GM12801 (cell line): ENCODE measurements around the gene DUSP5.

Experiments used
- TF ChIP-seq, protein P1 (sequence below): IDR thresholded peaks from one replicate; pipeline ENCODE4 v1.5.1; 2011; ENCODE audit warnings: control low read depth; ENCODE audit not compliant: insufficient read length; ENCODE audit errors: extremely low read depth

The DUSP5 gene

GRCh38 chr10:110516815-110517492, 19.2 kb downstream of the DUSP5 start:
- TF ChIP-seq, protein P1, sequence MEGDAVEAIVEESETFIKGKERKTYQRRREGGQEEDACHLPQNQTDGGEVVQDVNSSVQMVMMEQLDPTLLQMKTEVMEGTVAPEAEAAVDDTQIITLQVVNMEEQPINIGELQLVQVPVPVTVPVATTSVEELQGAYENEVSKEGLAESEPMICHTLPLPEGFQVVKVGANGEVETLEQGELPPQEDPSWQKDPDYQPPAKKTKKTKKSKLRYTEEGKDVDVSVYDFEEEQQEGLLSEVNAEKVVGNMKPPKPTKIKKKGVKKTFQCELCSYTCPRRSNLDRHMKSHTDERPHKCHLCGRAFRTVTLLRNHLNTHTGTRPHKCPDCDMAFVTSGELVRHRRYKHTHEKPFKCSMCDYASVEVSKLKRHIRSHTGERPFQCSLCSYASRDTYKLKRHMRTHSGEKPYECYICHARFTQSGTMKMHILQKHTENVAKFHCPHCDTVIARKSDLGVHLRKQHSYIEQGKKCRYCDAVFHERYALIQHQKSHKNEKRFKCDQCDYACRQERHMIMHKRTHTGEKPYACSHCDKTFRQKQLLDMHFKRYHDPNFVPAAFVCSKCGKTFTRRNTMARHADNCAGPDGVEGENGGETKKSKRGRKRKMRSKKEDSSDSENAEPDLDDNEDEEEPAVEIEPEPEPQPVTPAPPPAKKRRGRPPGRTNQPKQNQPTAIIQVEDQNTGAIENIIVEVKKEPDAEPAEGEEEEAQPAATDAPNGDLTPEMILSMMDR, result no peak

- TF ChIP-seq, protein P1, result no peak
Measured at GRCh38 chr10:110522365-110522988, 24.8 kb downstream of the DUSP5 start.

GRCh38 chr10:110523736-110524135, 26.0 kb downstream of the DUSP5 start:
- TF ChIP-seq, protein P1, result no peak

- TF ChIP-seq, protein P1, result no peak
Measured at GRCh38 chr10:110524179-110524858, 26.6 kb downstream of the DUSP5 start.

DNA sequence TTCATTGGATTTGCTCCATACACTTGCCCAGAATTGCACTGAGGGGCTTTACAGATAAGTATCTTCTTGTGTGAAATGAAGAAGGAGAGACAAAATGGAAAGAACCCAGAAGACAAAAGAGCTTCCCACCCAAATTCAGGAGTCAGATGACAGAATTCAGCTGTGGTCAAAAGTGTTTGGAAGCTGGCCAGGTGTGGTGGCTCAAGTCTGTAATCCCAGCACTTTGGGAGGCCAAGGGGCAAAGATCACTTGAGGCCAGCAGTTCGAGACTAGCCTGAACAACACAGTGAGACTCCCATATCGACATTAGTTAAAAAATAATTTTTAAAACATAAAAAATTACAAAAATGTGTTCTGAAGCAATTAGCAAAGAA, 27.1 kb downstream of the DUSP5 start:
- TF ChIP-seq, protein P1, result no peak

- TF ChIP-seq, protein P1, result no peak
Measured at GRCh38 chr10:110525349-110526260, 27.9 kb downstream of the DUSP5 start.

GRCh38 chr10:110527731-110528171, 30.0 kb downstream of the DUSP5 start:
- TF ChIP-seq, protein P1, result no peak
